Activated CD4-positive, alpha-beta T cell treated with anti-CD3 and anti-CD28 coated beads for 4 hours (primary cell): Measurements from ENCODE around the gene TAF11L11.
"Not testable (repeated sequence)": the region's sequence is repeated elsewhere in the genome, so short reads cannot be mapped to it uniquely, and the experiment has no call there.

ENCODE experiments used
- DNase-seq, 2 donors: peaks; one replicate each; pipeline ENCODE4 v3.0.0-alpha.2; 2020

Gene TAF11L11

GRCh38 chr5:17603880-17604279 lies at the start of gene TAF11L11:
Gene TAF11L11 (plus strand): TSS chr5:17604183.
- DNase-seq: not testable (repeated sequence)

GRCh38 chr5:17585658-17586057 lies 18.3 kb upstream of the TAF11L11 start, which contains the start of gene TAF11L7:
Gene TAF11L7 (minus strand): TSS chr5:17585758.
- not testable (repeated sequence) for DNase-seq

- not testable (repeated sequence) for DNase-seq
Measured at GRCh38 chr5:17590860-17591259, 13.1 kb upstream of the TAF11L11 start, which contains the start of gene TAF11L8. Gene TAF11L8 (minus strand): TSS chr5:17590960.

GRCh38 chr5:17594255-17594654 lies 9.7 kb upstream of the TAF11L11 start, which contains the start of gene TAF11L9:
Gene TAF11L9 (minus strand): TSS chr5:17594394.
- DNase-seq: not testable (repeated sequence)

- DNase-seq: not testable (repeated sequence)
Measured at GRCh38 chr5:17597728-17598127, 6.3 kb upstream of the TAF11L11 start, which contains the start of gene TAF11L10. Gene TAF11L10 (minus strand): TSS chr5:17597828.

GRCh38 chr5:17604951-17605350 lies 968 bp downstream of the TAF11L11 start:
- no peak for DNase-seq

GRCh38 chr5:17607461-17607860 lies 3.5 kb downstream of the TAF11L11 start:
- not testable (repeated sequence) for DNase-seq

- DNase-seq: not testable (repeated sequence)
Measured at GRCh38 chr5:17610092-17610491, 6.1 kb downstream of the TAF11L11 start, which contains the start of gene TAF11L12. Gene TAF11L12 (plus strand): TSS chr5:17610392.

- DNase-seq: no peak
Measured at GRCh38 chr5:17614872-17615605, 11.1 kb downstream of the TAF11L11 start.

GRCh38 chr5:17619354-17619753 lies 15.4 kb downstream of the TAF11L11 start:
- DNase-seq: no peak

- DNase-seq: no peak
Measured at GRCh38 chr5:17620627-17621026, 16.6 kb downstream of the TAF11L11 start.

GRCh38 chr5:17625686-17626085 lies 21.7 kb downstream of the TAF11L11 start:
- DNase-seq: no peak

- not testable (repeated sequence) for DNase-seq
Measured at GRCh38 chr5:17631788-17632187, 27.8 kb downstream of the TAF11L11 start, which contains the start of gene TAF11L13. Gene TAF11L13 (plus strand): TSS chr5:17632088.

- DNase-seq: no peak
Measured at GRCh38 chr5:17634160-17634559, 30.2 kb downstream of the TAF11L11 start, which contains the start of gene TAF11L14. Gene TAF11L14 (plus strand): TSS chr5:17634460.

- DNase-seq: not testable (repeated sequence)
Measured at GRCh38 chr5:17649232-17649631, 45.2 kb downstream of the TAF11L11 start.

- DNase-seq: not testable (repeated sequence)
Measured at GRCh38 chr5:17655201-17655759, 51.3 kb downstream of the TAF11L11 start.
